ENCODE measurements around the gene HPD.
"Not testable (repeated sequence)": the region's sequence is repeated elsewhere in the genome, so short reads cannot be mapped to it uniquely, and the experiment has no call there.

HPD gene

DNA sequence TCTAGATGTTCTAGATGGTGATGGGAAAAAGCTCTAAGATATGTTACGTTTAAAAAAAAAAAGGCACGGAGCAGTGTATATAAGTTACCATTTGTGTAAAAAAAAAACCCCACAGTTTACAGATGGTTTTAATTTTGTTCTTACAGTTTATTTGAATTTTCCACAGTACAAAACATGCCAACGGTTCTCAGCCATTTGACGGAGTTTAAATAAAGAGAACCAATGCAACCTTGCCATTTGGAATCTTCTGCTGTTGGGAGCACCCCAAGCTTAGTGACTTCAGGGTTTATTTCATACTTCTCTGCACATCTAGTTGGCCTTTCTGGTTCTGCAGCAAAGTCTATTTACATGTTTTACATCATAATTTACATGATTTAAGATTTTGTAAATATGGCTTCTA is 7.7 kb upstream of the HPD start:
- DNase-seq (ENCODE audit: low read depth, low spot score): no peak

- DNase-seq (ENCODE audit: low read depth, low spot score): no peak
These were observed 3.1 kb upstream of the HPD start for GRCh38 chr12:121861636-121862254.

DNA sequence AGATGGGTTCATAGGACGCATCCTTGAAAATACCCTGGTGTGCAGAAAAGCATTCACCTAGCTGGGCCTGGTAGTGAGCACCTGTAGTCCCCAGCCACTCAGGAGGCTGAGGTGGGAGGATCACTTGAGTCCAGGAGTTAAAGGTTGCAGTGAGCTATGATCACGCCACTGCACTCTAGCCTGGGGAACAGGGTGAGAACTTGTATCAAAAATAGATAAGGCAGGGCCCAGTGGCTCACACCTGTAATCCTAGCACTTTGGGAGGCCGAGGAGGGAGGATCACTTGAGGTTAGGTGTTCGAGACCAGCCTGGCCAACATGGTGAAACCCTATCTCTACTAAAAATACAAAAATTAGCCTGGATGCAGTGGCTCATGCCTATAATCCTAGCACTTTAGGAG is 2.0 kb upstream of the HPD start:
- not testable (repeated sequence) for DNase-seq (ENCODE audit: low read depth, low spot score)

DNA sequence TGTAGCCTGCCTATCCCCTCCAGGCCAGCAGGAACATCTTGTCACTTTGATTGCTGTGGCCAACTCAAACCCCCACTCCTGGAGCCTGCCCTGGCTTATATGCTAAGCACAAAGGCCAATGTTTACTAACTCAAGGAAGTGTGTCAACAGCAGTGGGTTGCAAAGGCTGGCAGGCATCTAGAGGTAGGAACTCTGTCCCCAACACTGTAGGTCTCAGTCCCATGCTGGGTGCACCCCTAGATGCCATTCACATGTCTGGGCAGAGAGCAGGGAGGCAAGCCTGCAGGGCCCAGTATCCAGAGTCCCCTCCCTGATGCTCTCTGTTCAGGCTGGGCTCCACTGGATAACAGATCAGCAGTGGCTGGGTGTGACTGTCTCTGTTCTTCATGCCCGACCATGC is 1.6 kb upstream of the HPD start:
- DNase-seq (ENCODE audit: low read depth, low spot score): no peak

DNA sequence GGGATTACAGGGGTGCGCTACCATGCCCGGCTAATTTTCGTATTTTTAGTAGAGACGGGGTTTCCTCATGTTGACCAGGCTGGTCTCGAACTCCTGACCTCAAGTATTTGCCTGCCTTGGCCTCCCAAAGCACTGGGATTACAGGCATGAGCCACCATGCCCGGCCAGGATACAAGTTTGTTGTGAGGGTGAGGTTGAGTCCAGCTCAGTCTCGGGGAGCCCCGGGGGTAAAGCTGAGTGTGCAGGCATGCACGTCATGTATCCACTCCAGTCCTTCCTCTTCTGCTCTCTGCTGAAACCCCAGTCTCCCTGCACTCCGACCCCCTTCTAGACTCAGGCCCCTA is 369 bp downstream of the HPD start:
- no peak for DNase-seq (ENCODE audit: low read depth, low spot score)

GRCh38 chr12:121857322-121858246 is 1.1 kb downstream of the HPD start:
- DNase-seq (ENCODE audit: low read depth, low spot score): no peak

GRCh38 chr12:121852392-121852791 is 6.3 kb downstream of the HPD start:
- not testable (repeated sequence) for DNase-seq (ENCODE audit: low read depth, low spot score)

DNA sequence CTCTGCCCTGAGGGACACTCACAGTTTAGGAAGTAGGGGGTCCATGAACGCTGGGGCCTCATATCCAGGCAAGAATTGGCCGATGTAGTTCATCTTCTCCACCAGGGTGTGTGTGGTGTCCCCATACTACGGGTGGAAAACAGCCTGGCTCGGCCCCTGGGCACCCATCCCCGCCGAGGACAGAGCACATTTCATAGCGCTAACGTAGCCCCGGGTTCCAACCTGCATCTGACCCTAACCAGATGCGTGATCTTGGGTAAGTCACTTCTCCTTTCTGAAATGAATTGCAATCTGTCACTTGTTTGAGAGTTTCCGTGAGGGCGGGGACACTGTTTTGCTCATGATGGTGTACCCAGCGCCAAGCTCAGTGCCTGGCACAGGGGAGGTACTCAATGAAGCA is 9.0 kb downstream of the HPD start:
- no peak for DNase-seq (ENCODE audit: low read depth, low spot score)

GRCh38 chr12:121849211-121849610 is 9.4 kb downstream of the HPD start:
- no peak for DNase-seq (ENCODE audit: low read depth, low spot score)

DNA sequence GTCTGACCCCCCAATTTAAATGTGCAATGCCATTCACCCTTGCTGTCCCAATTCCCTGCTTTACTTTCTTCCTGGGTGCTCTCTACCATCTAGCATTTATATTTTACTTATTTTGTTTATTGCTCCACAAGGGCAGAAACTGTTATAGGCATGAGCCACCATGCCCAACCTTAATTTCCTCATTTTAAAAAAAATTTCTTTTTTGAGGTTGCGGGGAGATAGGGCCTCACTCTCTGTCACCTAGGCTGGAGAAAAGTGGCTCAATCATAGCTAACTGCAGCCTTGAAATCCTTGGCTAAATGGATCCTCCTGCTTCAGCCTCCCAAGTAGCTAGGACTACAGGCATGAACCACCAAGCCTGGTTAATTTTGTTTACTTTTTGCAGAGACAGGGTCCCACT is 13.0 kb downstream of the HPD start:
- no peak for DNase-seq (ENCODE audit: low read depth, low spot score)

GRCh38 chr12:121843236-121843982 is 15.2 kb downstream of the HPD start:
- DNase-seq (ENCODE audit: low read depth, low spot score): no peak

DNA sequence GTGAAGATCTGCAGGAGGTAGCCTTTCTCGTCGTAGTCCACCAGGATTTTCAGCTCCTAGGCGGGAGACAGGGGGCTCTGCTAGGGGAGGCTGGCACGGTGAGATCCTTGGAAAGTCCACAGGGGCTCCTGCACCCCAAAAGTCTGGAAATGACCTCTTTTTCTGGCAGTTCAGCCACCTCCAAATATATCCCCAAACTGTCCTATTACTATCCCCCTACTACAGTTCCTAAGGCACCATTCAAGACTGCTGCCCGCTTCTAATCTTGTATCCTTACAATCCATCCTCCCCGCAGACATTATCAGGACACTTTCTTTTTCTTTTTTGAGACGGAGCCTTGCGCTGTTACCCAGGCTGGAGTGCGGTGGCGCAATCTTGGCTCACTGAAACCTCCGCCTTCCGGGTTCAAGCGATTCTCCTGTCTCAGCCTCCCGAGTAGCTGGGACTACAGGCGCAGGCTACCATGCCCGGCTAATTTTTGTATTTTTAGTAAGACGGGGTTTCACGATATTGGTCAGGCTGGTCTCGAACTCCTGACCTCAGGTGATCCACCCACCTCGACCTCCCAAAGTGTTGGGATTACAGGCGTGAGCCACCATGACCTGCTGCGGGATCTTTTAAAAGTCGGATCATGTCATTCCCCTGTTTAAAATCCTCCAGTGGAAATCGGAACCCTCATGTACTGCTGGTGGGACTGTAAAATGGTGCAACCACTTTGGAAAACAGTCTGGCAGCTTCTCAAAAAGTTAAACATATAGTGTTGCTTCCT is 18.5 kb downstream of the HPD start:
- DNase-seq (ENCODE audit: low read depth, low spot score): no peak

DNA sequence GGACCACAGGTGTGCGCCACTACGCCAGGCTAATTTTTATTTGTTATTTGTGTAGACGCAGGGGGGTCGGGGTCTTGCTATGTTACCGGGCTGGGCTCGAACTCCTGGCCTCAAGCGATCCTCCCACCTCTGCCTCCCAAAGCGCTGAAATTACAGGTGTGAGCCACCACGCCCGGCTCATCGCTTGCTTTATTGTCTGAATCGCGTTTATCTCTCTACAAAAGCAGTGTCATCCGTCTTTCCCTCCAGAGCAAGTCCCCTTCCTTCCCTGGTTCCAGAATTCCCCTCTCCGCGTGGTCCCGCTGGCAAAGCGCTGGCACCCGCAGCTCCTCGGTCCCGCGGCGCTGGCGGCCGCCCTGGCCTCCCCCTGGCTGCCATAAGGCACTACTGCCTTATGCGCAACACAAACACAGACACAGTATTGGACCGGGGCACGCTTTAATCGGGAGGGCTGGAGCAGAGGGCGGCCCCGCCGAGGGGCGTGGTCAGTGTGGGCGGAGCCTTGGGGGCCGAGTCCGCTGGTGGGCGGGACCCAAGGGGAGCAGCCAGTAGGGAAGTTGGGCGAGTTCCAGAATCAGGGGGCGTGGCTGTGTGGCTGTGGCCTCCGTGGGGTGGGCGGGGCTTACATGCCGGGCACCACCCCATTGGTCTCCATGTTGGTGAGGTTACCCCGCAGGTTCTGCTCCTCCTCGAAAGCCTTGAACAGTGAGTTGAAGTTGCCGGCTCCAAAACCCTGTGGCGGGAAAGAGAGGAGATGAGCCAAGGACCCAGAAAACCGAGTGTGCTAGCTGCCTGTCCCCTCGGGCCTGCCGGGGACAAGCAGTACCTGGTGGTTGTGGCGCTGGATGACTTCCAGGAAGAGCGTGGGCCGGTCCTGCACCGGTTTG is 19.3 kb downstream of the HPD start:
- DNase-seq (ENCODE audit: low read depth, low spot score): peak; percentile 78

- no peak for DNase-seq (ENCODE audit: low read depth, low spot score)
These were observed 20.5 kb downstream of the HPD start for GRCh38 chr12:121838126-121838525.

GRCh38 chr12:121837680-121838079 is 21.0 kb downstream of the HPD start:
- DNase-seq (ENCODE audit: low read depth, low spot score): no peak

GRCh38 chr12:121831571-121832245 is 27.0 kb downstream of the HPD start:
- no peak for DNase-seq (ENCODE audit: low read depth, low spot score)

GRCh38 chr12:121830588-121831265 is 27.9 kb downstream of the HPD start:
- no peak for DNase-seq (ENCODE audit: low read depth, low spot score)

DNA sequence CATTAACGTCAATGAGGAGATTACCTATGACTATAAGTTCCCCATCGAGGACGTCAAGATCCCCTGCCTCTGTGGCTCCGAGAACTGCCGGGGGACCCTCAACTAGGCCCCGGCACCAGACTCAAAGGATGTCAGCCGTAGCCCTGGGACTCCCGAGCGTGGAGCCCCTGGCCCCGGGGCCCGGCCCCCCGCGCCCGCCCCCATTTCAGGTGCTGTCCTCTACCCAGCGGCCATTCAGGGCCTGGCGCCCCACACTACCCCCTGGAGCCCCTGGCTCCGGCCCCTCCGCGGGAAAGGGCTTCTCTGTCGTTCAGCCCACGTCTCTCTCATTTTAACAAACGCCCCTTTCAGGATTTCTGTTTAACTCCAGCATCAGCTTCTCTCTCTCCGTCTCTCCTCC is 28.5 kb downstream of the HPD start:
- no peak for DNase-seq (ENCODE audit: low read depth, low spot score)

- DNase-seq (ENCODE audit: low read depth, low spot score): no peak
These were observed 29.3 kb downstream of the HPD start for GRCh38 chr12:121829250-121829918.

All from iPS DF 19.7 (cell line).